HG03469 (cell line): ENCODE results near the gene PML.

Experiments
- ATAC-seq: cut with Tn5 transposase; IDR thresholded peaks from one replicate; pipeline ENCODE4 v1.9.1; 2021; ENCODE audit warnings: mild to moderate bottlenecking, moderate library complexity, moderate number of reproducible peaks; ENCODE audit not compliant: unreplicated experiment

PML gene, protein sequence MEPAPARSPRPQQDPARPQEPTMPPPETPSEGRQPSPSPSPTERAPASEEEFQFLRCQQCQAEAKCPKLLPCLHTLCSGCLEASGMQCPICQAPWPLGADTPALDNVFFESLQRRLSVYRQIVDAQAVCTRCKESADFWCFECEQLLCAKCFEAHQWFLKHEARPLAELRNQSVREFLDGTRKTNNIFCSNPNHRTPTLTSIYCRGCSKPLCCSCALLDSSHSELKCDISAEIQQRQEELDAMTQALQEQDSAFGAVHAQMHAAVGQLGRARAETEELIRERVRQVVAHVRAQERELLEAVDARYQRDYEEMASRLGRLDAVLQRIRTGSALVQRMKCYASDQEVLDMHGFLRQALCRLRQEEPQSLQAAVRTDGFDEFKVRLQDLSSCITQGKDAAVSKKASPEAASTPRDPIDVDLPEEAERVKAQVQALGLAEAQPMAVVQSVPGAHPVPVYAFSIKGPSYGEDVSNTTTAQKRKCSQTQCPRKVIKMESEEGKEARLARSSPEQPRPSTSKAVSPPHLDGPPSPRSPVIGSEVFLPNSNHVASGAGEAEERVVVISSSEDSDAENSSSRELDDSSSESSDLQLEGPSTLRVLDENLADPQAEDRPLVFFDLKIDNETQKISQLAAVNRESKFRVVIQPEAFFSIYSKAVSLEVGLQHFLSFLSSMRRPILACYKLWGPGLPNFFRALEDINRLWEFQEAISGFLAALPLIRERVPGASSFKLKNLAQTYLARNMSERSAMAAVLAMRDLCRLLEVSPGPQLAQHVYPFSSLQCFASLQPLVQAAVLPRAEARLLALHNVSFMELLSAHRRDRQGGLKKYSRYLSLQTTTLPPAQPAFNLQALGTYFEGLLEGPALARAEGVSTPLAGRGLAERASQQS

GRCh38 chr15:73994413-73994883 is at the start of gene PML:
PML (plus strand) TSS chr15:73994716; CDS start chr15:73994813, 97 bp downstream.
- ATAC-seq: peak; percentile 38

GRCh38 chr15:73945130-73945508 is 49.4 kb upstream of the PML start:
- no peak for ATAC-seq

DNA sequence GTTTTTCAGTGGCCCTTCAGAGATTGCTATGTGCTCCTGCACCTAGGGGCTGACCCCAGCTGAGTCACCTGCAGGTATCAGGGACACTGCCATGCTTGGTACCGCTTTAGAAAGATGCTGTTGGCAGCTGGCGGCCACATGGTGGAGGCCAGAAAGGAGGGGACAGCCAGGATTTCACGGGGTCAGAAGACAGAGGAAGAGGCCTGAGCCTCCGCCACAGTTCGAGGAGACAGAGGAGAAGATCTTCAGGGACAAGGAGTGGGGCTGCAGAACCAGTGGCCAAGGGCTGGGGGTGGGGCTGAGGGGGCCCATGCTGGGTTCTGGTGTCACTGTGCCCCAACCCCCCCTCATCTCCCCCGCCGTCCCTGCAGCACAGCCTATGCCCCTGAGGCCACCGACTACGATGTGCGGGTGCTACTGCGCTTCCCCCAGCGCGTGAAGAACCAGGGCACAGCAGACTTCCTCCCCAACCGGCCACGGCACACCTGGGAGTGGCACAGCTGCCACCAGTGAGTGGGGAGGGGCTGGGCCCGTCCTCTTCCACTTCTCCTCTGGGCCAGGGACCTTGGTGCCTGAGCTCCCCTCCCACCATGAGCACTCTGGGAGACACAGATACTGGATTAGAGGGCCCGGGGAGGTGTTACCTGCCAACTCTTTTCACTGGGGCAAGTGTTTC is 48.3 kb upstream of the PML start:
- ATAC-seq: no peak

GRCh38 chr15:73946795-73947370 is 47.6 kb upstream of the PML start:
- ATAC-seq: no peak

DNA sequence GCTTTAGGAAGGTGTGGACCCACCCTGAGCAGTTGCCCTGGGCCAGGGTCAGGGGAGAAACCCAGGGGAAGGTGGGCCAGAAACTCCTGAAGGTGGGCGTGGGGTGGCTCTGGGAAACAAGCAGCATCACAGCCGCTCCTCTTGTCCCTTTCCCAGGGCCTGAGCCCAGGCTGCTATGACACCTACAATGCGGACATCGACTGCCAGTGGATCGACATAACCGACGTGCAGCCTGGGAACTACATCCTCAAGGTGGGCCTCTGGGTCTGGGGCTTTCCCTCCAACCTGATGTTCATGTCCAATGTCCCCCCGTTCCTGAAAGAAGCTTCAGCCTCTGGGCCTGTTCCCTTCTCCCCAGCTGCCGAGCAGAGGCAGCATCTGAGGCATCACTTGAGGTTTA is 46.9 kb upstream of the PML start:
- ATAC-seq: no peak

GRCh38 chr15:73948396-73948795 is 46.1 kb upstream of the PML start:
- ATAC-seq: no peak

GRCh38 chr15:73948982-73949381 is 45.5 kb upstream of the PML start:
- ATAC-seq: no peak

DNA sequence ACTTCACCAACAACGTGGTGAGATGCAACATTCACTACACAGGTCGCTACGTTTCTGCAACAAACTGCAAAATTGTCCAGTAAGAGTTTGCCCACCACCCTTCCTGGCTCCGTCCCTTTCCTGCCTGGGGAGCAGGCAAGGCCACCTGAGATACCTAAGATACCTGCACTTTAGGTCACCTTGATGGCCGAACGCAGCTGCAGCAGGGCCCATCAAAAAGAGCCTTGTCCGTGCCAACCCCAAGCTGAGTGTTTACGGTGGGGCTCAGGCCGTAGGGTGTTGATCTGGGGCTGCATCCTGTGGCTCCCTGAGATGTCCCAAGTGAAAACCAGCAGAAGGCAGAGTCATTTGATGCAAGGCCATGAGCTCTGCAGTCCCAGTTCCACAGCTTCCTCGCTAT is 45.0 kb upstream of the PML start:
- no peak for ATAC-seq

- ATAC-seq: no peak
Measured at GRCh38 chr15:73950479-73950830, 44.1 kb upstream of the PML start.

GRCh38 chr15:73950831-73951561 is 43.5 kb upstream of the PML start:
- no peak for ATAC-seq

DNA sequence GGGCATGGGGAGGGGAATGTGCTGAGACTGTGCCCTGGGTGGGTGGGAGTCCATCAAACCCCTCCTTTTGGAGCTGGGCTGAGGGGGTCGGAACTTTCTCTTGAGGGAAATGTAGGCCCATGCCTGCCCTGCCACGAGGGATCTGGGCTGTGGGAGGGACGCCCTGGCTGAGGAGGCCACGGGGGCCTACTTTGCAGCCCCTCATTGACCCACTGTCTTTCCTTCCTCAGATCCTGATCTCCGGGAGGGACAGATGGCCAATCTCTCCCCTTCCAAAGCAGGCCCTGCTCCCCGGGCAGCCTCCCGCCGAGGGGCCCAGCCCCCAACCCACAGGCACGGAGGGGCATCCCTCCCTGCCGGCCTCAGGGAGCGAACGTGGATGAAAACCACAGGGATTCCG is 42.9 kb upstream of the PML start:
- ATAC-seq: no peak

GRCh38 chr15:73952171-73952912 is 42.2 kb upstream of the PML start:
- no peak for ATAC-seq

DNA sequence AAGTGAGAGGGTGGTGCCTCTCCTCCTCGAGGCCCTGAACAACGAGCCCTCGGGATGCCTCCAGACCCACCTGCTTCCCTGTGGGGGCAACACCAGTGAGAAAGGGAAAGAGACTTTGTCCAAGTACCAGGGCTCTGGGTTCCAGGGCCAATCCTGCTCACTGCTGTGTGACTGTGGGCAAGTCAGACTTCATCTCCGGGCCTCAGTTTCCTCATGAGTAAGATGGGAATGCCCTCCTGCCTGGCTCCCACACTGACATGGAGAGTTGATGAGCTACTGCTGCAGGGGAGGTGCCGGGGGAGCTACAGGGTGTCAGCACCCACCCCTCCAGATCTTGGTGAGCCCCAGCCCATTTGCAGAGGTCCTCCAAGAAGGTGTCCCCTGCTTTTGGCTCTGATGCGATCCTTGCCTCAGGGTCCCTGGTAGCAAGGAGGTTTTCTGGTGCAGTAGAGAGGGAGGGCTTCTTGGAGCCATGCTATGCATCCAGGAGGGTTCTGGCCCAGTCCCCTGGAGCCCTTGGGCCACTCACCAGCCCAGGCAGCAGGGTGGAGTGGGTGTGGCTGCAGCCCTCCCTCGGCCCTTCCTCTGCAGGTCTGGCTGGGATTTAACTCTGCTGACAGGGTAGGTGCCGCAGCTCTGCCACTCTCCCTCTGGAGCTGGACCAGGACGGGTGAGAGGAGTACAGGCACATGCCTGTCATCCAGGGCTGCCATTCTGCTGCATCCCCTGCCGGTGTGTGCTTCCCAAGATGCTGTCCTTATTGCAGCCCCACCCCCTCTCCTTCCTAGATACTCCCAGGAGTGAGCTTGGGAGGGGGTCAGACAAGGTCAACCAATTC is 41.4 kb upstream of the PML start:
- ATAC-seq: no peak

- no peak for ATAC-seq
Measured at GRCh38 chr15:73954188-73955145, 40.0 kb upstream of the PML start.

DNA sequence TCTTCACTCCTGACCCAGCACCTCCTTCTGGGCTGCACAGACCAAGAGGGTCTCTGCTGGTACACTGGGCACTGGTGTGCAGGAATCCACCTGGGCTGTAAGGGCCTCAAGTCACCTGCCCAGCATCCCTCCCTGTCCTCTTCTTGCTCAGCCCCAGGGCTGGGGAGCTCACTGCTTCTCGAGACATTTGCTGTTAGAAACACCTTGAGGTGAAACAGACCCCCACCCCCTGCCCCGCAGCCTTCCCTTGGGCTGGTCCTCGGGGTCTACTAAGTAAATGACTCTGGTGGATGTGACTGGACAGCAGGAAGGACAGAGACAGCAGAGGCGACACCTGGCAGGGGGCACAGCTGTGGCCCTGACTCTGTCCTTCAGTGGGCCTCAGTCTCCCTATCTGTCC is 39.2 kb upstream of the PML start:
- no peak for ATAC-seq

GRCh38 chr15:73955861-73956742 is 38.4 kb upstream of the PML start:
- ATAC-seq: no peak

GRCh38 chr15:73956743-73957135 is 37.8 kb upstream of the PML start:
- no peak for ATAC-seq
